Smooth muscle cell (in vitro differentiated cells): ENCODE data around the gene SETD1A. TPM values are rescaled to one million over a fixed set of nuclear protein-coding genes. Genes with fewer than 3 reads are reported as not detected.

ENCODE experiments used
- DNase-seq: peaks from one replicate; lab custom pipeline; 2025; ENCODE audit not compliant: unreplicated experiment; lab: John Stamatoyannopoulos, UW
- H2AFZ ChIP-seq: fragments of 200-600 bp; sonication (generic); 2 replicates; pipeline ENCODE4 v1.6.0; 2016; ENCODE audit warnings: antibody characterized with exemption, low read depth, mild to moderate bottlenecking
- H3F3A ChIP-seq: fragments of 200-600 bp; sonication (generic); 2 replicates; pipeline ENCODE4 v1.6.0; 2017; ENCODE audit warnings: antibody characterized with exemption, low read depth
- H3K27ac ChIP-seq: fragments of 200-600 bp; sonication (generic); 2 replicates; pipeline ENCODE4 v1.5.1; 2016; ENCODE audit warnings: low read depth, mild to moderate bottlenecking
- H3K27me3 ChIP-seq: fragments of 200-600 bp; sonication (generic); 2 replicates; pipeline ENCODE4 v1.6.1; 2016; ENCODE audit warnings: low read depth, mild to moderate bottlenecking
- H3K36me3 ChIP-seq: fragments of 200-600 bp; sonication (generic); 2 replicates; pipeline ENCODE4 v1.5.1; 2016; ENCODE audit warnings: low read depth
- H3K4me1 ChIP-seq: fragments of 200-600 bp; sonication (generic); 2 replicates; pipeline ENCODE4 v1.5.1; 2016; ENCODE audit warnings: low read depth
- H3K4me2 ChIP-seq: fragments of 200-600 bp; sonication (generic); 2 replicates; pipeline ENCODE4 v1.6.0; 2016; ENCODE audit warnings: mild to moderate bottlenecking
- H3K4me3 ChIP-seq: fragments of 200-600 bp; sonication (generic); 2 replicates; pipeline ENCODE4 v1.5.1; 2016; ENCODE audit warnings: mild to moderate bottlenecking
- H3K79me2 ChIP-seq: fragments of 200-600 bp; sonication (generic); 2 replicates; pipeline ENCODE4 v1.6.0; 2016; ENCODE audit warnings: low read depth, mild to moderate bottlenecking
- H3K9ac ChIP-seq: fragments of 200-600 bp; sonication (generic); 2 replicates; pipeline ENCODE4 v1.6.0; 2016; ENCODE audit warnings: low read depth
- H3K9me3 ChIP-seq: fragments of 200-600 bp; sonication (generic); replicated peaks from 2 replicates; pipeline ENCODE4 v1.5.1; 2016; ENCODE audit warnings: low read depth
- H4K20me1 ChIP-seq: fragments of 200-600 bp; sonication (generic); 2 replicates; pipeline ENCODE4 v1.6.0; 2016; ENCODE audit warnings: low read depth
- CTCF ChIP-seq: fragments of 200-600 bp; sonication (generic); IDR thresholded peaks from 2 replicates; pipeline ENCODE4 v1.5.1; 2017; ENCODE audit warnings: borderline replicate concordance, mild to moderate bottlenecking, antibody characterized with exemption; ENCODE audit not compliant: insufficient read depth, poor library complexity, severe bottlenecking
- WGBS: methylation state at CpG from one replicate; pipeline ENCODE4 v1.1.7; 2016; ENCODE audit warnings: low lambda C conversion rate; 5-methylcytosine and 5-hydroxymethylcytosine counted together
- polyA plus RNA-seq: library from polyadenylated mRNA; unstranded; fragments of >200 nt; fragmentation: Nextera tagmentation; extraction: Ambion mirVana; gene quantifications from 2 replicates; pipeline ENCODE4 v1.2.1, GENCODE V29; 2016
- total RNA-seq: library from RNA; depleted of rRNA; stranded (reverse); fragments of >200 nt; gene quantifications from 2 replicates; pipeline ENCODE4 v1.2.3, GENCODE V29; 2014

SETD1A gene
- total and polyA plus RNA-seq, 2 experiments from 2014 or later: 1.2 to 2.9 TPM

DNA sequence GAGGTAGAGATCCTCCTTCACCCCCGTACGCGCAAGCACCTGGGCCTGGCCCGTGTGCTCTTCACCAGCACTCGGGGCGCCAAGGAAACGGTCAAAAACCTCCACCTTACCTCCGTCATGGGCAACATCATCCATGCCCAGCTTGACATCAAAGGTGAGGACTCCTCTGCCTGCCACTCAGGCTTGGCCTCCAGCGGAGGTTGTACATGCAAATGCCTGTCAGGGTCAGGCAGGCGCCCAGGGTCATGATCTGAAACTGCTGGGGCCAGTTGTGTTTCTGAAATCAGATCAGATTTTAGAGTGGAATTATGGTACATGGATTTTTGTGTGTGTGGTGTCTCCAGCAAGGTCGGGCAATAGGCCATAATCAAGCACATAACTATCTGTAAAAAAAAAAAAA is 3.8 kb downstream of the SETD1A start:
- H3F3A ChIP-seq: peaks cover 2% of the 10 kb centered on the region
- no peaks in the 10 kb centered on the region for H3K27me3 ChIP-seq
- H3K9me3 ChIP-seq: no peaks in the 10 kb centered on the region
- no peak for TF ChIP-seq CTCF
- no peak for DNase-seq
- H3K9ac ChIP-seq: no peak overlapping the region
- 96% methylated on average over 11 of the region's 11 CpGs for WGBS
- no peak overlapping the region for H2AFZ ChIP-seq
- H3K79me2 ChIP-seq: peaks cover 11% of the 10 kb centered on the region
- peaks cover 6% of the 10 kb centered on the region for H3K4me1 ChIP-seq
- H3K36me3 ChIP-seq: no peaks in the 10 kb centered on the region
- H3K4me2 ChIP-seq: no peak overlapping the region
- H3K4me3 ChIP-seq: no peak overlapping the region
- peaks cover 9% of the 10 kb centered on the region for H4K20me1 ChIP-seq
- H3K27ac ChIP-seq: no peak overlapping the region

GRCh38 chr16:30963925-30964511 is 6.5 kb downstream of the SETD1A start:
- no peak overlapping the region for H3K27ac ChIP-seq
- WGBS: 97% methylated on average over 18 of the region's 18 CpGs
- no peak overlapping the region for H2AFZ ChIP-seq
- TF ChIP-seq CTCF: no peak
- H3K9me3 ChIP-seq: no peaks in the 10 kb centered on the region
- peaks cover 3% of the 10 kb centered on the region for H4K20me1 ChIP-seq
- no peak overlapping the region for H3K4me2 ChIP-seq
- no peak overlapping the region for H3K9ac ChIP-seq
- H3K36me3 ChIP-seq: no peaks in the 10 kb centered on the region
- H3F3A ChIP-seq: no peaks in the 10 kb centered on the region
- no peak overlapping the region for H3K4me3 ChIP-seq
- no peaks in the 10 kb centered on the region for H3K4me1 ChIP-seq
- no peaks in the 10 kb centered on the region for H3K27me3 ChIP-seq
- no peak for DNase-seq
- peaks cover 3% of the 10 kb centered on the region for H3K79me2 ChIP-seq

DNA sequence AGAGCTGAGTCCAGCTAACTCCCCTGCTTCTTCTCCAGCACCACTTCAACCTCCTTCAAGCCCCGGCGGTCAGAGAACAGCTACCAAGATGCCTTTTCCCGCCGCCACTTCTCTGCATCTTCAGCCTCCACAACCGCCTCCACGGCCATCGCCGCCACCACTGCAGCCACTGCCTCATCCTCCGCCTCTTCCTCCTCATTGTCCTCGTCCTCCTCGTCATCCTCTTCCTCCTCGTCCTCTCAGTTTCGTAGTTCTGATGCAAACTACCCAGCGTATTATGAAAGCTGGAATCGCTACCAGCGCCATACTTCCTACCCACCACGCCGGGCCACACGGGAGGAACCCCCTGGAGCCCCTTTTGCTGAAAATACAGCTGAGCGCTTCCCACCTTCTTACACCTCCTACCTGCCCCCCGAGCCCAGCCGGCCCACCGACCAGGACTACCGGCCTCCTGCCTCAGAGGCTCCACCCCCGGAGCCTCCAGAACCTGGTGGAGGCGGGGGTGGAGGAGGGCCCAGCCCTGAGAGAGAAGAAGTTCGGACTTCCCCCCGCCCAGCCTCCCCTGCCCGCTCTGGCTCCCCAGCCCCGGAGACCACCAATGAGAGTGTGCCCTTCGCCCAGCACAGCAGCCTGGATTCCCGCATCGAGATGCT is 7.1 kb downstream of the SETD1A start:
- Histone ChIP-seq H3K9me3 (no peaks in the 10 kb centered on the region), H3K9ac (no peak overlapping the region), H2AFZ (no peak overlapping the region), H3K79me2 (no peaks in the 10 kb centered on the region), H3K4me2 (no peak overlapping the region), H3F3A (no peaks in the 10 kb centered on the region), H3K4me3 (no peak overlapping the region), H3K4me1 (no peaks in the 10 kb centered on the region), H3K27ac (no peak overlapping the region), H3K27me3 (no peaks in the 10 kb centered on the region), H3K36me3 (no peaks in the 10 kb centered on the region), H4K20me1 (no peaks in the 10 kb centered on the region)
- DNase-seq: no peak
- no peak for TF ChIP-seq CTCF
- 97% methylated on average over 28 of the region's 33 CpGs for WGBS

DNA sequence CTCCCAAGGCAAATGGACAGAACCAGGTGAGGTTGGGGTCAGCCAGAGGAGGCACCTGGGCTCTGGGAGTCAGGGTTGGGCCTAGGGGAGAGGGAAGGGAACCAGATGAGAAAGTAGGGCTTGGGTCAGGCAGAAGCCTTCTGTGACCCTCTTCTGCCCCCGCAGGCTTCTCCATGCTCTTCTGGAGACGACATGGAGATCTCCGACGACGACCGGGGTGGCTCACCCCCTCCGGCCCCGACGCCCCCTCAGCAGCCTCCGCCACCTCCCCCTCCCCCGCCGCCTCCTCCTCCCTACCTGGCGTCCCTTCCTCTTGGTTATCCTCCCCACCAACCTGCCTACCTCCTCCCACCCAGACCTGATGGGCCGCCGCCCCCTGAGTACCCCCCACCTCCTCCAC is 7.9 kb downstream of the SETD1A start:
- H3K9ac ChIP-seq: no peak overlapping the region
- peaks cover under 1% of the 10 kb centered on the region for H3K36me3 ChIP-seq

More for the DNA sequence above, 7.9 kb downstream of the SETD1A start:
- Histone ChIP-seq H4K20me1 (no peaks in the 10 kb centered on the region), H2AFZ (no peak overlapping the region), H3K27me3 (no peaks in the 10 kb centered on the region), H3K27ac (no peak overlapping the region), H3K4me3 (no peak overlapping the region), H3K79me2 (no peaks in the 10 kb centered on the region), H3K9me3 (no peaks in the 10 kb centered on the region), H3F3A (no peaks in the 10 kb centered on the region), H3K4me2 (no peak overlapping the region), H3K4me1 (no peaks in the 10 kb centered on the region)
- WGBS: 100% methylated on average over 1 of the region's 15 CpGs
- DNase-seq: no peak
- TF ChIP-seq CTCF: no peak
